COR-L47 (cell line): ENCODE data around the gene PITHD1.
"Not testable (repeated sequence)": the region's sequence is repeated elsewhere in the genome, so short reads cannot be mapped to it uniquely, and the experiment has no call there.

ENCODE experiments used
- DNase-seq: peaks from one replicate; lab custom pipeline; 2025; lab: John Stamatoyannopoulos, UW

PITHD1 gene, protein sequence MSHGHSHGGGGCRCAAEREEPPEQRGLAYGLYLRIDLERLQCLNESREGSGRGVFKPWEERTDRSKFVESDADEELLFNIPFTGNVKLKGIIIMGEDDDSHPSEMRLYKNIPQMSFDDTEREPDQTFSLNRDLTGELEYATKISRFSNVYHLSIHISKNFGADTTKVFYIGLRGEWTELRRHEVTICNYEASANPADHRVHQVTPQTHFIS

DNA sequence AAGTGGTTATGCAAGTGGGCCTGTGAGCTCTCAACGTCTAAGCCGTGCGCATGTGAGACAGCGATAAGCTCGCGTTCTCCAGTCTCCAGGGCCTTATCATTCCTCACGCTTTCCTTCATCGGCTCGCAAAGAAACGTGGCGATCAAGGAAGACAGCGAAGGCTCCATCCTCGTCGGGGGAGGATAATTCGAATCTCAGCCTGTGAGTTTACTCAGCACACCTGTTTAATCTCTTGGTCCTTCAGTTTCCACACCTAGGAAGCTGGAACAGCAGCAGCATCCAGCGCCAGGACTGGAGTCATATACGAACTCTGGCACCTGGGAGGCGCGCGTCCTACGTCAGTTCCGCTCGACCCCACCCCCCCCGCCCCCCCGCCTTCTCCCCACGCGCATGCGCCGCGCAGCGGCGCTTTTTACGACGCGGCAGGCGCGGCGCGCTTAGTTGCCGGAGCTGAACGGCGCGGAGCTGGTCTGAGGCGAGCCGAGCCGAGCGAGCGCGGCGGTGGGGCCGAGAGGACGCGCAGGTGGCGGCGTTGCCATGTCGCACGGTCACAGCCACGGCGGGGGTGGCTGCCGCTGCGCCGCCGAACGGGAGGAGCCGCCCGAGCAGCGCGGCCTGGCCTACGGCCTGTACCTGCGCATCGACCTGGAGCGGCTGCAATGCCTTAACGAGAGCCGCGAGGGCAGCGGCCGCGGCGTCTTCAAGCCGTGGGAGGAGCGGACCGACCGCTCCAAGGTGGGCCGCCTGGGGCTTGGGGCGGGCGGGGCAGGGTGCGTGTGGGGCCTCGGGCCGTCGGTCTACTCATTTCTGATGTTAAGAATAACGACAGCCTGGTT is at the start of gene PITHD1:
Gene PITHD1 (plus strand): TSS at position 440 of the 836 bp plus-strand sequence. CDS start 98 bp downstream, at position 538.
- DNase-seq = peak; percentile 89

DNA sequence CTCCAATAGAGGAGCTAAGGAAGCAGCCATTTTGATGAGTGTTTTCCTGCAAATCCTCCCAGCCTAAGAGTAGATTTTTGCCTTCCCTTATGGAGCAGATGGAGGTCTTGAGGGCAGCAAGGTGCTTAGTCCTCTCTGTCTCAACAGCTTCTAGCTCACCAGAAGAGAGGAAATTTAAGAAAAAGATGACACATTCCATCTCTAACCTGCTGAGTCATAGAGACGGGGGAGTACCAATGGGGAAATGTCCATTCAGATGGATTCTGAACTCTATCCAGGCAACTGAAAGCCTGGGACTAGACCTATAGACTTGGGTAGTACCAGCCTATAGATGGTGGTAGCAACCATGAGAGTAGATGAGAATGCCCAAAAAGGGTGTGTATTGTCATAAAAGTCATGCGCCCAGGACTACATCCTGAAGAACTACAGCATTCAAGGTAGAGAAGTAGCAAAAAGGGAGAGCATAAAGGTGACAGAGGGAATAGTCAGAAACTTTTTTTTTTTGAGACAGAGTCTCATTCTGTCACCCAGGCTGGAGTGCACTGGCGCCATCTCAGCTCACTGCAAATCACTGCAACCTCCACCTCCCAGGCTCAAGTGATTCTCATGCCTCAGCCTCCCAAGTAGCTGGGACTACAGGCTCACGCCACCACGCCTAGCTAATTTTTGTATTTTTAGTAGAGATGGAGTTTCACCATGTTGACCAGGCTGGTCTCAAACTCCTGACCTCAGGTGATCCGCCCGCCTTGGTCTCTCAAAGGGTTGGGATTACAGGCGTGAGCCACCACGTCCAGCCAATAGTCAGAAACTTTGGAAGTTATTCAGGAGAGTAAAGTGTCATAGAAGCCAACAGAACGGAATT is 45.6 kb upstream of the PITHD1 start:
- no peak for DNase-seq

DNA sequence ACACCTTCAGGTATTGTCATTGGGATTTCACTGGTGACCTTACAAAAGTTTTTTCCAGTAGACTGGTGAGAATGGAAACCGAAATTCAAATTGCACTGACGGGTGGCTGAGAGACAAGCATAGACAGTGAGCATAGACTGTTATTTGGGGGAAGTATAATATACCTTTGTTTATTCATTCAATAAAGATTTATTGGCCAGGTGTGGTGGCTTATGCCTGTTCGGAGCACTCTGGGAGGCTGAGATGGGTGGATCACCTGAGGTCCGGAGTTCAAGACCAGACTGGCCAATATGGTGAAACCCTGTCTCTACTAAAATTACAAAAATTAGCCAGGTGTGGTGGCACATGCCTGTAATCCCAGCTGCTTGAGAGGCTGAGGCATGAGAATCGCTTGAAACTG is 44.9 kb upstream of the PITHD1 start:
- DNase-seq = not testable (repeated sequence)

DNA sequence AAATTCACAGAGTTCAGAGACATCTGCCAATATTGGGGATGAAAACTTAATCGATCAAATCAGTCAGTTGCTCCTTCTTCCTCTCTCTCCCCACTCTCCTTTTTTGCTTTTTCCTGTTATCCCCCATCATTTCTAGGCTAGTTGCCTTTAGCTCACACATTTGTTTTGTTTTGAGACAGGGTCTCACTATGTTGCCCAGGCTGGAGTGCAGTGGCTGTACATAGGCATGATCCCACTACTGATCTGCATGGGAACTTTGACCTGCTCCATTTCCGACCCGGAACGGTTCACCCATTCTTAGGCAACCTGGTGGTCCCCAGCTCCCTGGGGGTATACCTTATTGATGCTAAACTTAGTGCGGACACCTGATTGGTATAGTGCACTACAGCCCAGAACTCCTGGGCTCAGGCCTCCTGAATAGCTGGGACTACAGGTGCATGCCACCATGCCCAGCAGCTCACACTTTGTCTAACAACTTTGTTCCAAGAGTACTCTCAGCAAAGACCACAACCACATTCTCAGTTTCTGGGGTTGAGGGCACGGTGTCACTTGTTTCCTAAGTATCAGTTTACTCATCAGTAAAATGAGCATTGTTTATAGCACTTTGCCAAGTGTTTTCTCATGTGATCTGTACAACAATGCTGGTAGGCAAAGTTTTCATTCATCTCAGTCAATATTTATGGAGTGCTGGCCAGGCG is 41.6 kb upstream of the PITHD1 start:
- no peak for DNase-seq

DNA sequence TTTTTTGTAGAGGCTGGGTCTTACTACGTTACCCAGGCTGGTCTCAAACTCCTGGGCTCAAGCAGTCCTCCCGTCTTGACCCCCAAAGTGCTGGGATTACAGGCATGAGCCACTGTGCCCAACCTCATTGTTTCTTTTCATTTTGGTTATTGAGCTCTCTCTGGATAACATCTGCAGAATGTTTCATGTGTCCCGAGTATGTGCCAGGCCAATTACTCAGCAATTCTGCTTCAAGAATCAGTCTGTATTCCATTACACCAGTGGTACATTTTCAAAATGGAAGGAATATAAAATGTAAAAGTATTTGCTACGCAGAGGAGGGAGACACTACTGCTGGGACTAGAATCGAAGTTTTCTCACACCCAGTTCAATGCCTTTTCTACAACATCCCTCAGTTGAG is 36.6 kb upstream of the PITHD1 start:
- DNase-seq = no peak

DNA sequence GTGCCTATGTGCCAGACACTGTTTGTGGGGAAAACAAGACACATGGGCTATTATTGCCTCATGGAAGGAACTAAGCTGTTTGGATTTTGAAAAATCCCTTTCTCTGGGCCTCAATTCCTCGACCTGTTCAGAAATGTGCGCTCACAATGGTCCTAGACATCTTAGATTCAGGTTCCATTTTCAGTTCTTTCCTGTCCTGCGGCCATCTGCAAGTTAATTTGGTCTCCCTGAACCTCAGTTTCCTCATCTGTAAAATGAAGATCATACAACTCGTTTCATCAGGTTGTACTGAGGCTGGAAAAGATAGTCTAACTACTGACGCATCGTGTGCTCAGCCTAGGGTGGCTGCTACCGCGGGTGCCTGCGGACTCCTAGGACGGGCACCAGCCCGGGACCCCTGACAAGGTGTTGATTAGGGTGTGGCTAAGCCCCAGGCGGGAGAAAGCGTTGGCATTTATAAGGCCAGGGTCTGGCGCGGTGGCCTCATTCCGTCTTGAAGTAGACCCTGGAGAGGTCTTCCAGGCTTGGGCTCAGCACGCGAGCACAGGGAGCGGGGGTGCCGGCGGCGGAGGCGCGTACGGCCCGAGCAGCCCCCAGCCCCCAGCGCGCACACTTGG is 35.4 kb upstream of the PITHD1 start:
- no peak for DNase-seq

DNA sequence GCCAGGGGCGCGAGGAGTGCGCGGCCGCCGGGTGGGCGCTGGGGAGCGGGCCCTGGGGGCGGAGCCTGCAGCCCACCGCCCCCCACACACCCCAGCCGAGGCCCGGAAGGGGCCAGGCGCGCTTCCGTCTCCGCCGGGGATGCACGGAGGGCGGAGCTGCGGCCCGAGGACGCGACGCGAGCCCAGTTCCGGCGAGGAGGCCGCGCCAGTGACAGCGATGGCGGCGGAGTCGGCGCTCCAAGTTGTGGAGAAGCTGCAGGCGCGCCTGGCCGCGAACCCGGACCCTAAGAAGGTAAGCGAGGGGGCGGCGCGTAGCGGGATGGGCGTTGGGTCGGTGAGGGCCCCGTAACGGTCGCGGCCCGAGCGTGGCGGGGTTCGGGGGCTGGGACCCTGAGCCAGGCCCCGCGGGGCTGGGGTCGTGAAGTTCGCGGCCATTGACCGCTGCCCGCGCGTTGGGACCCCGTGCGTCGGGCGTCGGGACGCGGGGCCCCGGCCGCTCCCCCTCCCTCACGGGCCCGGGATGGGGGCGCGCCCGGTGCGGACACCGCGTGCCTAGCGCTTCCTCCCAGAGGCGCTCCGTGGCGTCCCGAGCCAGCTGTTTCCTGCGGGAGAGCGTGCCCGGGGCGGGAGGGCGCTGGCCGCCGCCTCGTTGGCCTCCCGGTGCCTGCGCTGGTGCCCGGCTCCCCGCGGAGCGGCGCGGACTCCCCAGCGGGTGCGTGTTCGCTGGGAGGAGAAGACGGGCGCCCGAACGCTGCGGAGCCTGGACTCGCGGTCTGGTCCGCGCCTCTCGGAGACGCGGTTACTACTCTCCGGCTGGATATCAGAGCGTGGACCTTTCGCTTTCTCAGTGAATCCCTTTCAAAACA is 34.7 kb upstream of the PITHD1 start, which contains the start of gene ELOA:
Gene ELOA (plus strand): TSS at position 185 of the 866 bp plus-strand sequence. CDS start 33 bp downstream, at position 218.
- DNase-seq = peak; percentile 44

DNA sequence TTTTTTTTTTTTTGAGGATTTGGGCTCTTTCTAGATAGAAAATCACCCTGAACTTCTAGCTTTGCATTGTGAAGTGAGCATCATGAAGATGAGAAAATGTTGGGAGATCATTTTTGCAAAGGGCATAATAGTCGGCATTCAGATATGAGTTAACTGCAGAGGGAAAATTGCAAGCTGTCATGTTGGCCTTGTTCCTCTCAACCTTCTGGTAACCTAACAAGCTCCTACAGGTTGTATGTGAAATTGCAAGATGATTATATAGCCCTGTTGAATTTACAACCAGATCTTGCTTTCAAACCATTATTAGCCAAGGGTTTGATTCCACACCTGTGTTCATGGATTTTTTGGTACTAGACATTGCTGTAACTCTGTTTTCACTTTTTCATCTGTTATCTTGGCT is 32.7 kb upstream of the PITHD1 start:
- DNase-seq = peak; percentile 1

DNA sequence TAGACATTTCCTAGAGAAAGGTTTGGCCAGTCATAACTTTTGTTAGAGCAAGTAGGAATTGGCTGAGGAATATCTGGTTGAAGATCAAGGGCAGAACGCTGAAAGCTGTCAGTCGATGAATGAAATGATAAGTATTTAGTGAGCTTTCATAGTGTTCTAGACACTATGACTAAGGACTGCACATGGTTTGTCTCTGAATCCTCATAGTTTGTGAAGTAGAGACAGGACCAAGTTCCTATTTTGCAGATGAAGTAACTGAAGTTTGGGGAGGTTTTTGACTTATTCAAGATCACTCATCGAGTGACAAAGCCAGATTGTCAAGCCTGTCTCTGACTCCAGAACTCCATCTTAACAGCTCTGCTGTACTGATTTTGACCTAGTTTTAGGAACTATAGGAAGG is 30.2 kb upstream of the PITHD1 start:
- no peak for DNase-seq

DNA sequence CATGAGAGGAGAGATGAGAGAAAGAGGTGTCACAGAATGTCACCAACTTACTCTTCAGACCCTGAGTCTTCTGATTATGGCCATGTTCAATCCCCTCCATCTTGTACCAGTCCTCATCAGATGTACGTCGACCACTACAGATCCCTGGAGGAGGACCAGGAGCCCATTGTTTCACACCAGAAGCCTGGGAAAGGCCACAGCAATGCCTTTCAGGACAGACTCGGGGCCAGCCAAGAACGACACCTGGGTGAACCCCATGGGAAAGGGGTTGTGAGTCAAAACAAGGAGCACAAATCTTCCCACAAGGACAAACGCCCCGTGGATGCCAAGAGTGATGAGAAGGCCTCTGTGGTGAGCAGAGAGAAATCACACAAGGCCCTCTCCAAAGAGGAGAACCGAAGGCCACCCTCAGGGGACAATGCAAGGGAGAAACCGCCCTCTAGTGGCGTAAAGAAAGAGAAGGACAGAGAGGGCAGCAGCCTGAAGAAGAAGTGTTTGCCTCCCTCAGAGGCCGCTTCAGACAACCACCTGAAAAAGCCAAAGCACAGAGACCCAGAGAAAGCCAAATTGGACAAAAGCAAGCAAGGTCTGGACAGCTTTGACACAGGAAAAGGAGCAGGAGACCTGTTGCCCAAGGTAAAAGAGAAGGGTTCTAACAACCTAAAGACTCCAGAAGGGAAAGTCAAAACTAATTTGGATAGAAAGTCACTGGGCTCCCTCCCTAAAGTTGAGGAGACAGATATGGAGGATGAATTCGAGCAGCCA is 27.0 kb upstream of the PITHD1 start:
- peak; percentile 27 for DNase-seq

DNA sequence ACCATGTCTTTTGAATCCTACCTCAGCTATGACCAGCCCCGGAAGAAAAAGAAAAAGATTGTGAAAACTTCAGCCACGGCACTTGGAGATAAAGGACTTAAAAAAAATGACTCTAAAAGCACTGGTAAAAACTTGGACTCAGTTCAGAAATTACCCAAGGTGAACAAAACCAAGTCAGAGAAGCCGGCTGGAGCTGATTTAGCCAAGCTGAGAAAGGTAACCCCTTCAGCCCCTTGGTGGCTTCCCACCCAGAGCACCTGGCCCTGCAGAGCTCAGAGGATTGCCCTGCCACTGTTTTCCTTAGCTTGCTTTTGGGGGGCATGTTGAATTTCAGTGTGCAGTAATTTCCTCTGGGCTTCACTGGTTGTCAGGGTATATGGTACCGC is 26.4 kb upstream of the PITHD1 start:
- DNase-seq = no peak

DNA sequence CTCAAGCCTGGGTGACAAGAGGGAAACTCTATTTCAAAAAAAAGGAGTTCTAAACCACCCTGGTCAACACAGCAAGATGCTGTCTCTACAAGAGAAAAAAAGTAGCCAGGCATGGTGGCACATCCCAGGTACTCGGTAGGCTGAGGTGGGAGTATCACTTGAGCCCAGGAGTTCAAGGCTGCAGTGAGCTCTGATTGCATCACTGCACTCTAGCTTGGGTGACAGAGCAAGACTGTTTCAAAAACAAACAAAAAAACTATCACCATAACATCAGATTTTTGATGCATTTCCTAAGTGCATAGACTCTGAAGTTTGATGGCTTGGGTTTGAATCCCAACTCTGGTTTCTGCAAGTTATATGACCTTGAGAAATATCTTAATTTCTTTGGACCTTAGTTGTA is 25.3 kb upstream of the PITHD1 start:
- no peak for DNase-seq

DNA sequence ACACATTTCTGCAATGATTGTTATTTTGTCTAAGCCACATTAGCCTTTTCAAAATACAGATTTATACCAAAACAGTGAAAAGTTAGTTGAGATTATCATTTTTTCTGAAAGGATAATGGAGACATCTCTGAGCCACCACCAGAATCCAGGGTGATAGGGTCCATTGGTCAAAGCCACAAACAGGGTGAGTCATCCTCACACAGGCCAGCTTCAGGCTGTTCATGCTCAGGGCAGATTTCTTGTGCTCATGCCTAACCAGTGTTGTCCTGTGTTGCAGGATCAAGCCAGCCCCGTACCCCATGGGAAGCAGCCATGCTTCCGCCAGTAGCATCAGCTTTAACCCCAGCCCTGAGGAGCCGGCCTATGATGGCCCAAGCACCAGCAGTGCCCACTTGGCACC is 21.5 kb upstream of the PITHD1 start:
- DNase-seq = no peak

DNA sequence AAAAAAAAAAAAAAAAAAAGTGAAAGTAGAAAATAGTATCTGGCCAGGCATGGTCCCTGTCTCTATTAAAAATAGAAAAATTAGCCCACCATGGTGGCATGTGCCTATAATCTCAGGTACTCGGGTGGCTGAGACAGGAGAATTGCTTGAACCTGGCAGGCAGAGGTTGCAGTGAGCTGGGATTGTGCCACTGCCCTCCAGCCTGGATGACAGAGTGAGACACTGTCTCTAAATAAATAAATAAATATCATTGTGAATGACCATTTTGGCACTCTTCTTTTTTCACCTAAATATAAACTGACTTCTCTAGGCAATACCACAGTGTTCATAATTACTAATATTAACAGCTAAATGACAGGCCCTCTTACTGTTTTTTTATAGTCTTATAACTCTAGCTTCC is 20.4 kb upstream of the PITHD1 start:
- no peak for DNase-seq

DNA sequence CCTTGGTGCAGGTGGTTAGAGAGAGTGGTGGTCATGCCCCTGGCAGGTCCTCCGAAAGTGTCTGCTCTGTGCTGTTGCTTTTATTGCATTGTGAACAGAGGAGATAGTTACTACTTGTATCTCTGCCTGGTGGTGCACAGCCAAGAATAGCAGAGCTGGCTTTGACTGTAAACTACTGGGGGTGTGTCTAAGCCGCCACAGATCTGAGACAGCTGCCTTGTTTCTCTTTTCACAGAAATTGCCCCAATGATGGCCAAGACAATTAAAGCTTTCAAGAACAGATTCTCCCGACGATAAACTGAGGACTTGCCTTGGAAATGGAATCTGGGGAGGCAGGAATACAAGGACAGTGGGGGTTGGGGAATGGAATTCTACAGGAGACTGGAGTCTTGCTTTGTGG is 18.9 kb upstream of the PITHD1 start:
- DNase-seq = no peak

DNA sequence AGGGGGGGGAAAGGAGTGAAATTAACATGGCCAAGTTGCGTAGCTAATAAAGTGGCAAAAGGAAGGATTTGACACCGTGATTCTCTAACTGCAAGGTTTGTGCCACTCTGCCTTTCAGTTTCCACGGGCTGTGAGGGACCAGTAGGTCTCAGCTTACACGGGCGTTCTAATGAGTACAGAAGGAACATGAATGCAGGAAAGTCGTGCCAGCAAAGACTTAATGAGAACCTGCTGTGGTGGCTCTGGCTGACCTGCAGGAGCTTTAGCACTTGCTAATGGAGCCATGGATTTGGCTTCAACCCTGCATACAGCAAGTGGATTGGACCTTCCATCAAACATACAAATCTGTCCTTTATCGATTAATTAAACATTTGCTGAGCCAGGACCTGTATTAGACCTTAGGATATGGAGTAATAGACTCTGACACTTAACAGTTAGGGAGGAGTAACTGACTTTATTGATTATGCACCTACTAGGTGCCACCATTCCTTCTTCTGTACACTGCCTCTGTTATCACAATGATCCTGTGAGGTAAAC is 15.1 kb upstream of the PITHD1 start:
- no peak for DNase-seq

DNA sequence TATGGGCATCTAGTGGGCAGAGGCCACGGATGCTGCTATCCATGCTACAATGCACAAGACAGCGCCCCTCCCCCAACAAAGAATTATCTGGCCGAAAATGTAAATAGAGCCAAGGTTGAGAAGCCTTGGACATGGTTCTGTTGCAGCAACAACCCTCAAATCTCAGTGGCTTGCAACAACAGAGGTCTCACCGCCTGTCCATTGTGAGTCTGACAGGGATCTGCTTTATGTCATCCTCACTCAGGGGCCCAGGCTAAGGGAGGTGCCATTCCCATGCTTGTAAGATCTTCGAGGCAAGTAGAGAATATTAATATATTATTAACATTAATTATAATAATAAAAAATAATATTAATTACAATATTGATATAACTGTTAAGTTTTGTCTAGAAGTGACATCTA is 9.5 kb upstream of the PITHD1 start:
- no peak for DNase-seq

DNA sequence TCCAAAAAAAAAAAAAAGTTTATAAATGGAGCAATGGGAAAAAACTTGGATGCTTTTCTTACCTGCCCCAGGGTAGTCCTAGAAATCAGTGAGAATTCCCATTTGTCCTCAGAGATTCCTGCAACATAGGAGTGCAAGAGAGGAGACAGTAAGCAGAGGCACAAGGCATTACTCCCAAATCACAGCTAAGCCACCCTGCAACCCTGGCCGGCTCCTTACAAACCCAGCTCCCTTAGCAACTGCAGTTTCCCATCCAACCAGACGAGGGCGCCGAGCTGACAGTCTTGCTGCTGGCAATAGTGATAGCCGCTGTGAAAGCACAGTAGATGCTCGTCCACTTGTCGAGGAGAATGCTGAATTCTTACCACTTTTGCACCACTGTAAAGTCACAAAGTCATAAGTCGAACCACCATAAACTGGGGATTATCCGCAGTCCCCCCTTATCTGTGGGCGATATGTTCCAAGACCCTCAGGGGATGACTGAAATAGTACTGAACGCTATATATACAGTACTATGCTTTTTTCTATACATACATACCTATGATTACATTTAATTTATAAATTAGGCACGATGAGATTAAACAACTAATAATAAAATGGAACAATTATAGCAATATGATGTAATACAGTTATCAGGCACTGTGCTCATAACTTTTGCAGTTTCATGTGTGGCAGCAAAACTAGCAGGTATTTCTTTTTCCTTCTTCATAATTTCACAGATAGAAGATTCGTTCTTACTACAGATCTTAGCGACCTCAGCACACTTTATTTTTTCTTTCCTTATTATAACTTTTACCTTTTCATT is 6.0 kb upstream of the PITHD1 start:
- DNase-seq = peak; percentile 77

DNA sequence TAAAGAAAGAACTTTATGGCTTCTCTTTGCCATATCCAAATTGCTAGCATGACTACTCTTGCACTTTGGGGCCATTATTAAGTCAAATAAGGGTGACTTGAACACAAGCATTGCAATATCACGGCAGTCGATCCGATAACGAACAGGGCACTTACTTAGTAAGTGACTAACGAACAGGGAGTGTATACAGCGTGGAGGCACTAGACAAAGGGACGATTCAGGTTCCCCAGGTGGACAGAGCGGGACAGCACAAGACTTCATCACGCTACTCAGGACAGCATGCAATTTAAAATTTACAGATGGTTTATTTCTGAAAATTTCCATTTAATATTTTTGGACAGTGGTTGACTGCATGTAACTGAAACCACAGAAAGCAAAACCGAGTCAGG is 5.4 kb upstream of the PITHD1 start:
- DNase-seq = no peak
